Hematopoietic multipotent progenitor cell treated with erythropoietin and hydrocortisone succinate and interleukin-3 and kit ligand, for 17 days (in vitro differentiated cells): ENCODE measurements around the gene FGD4.

ENCODE experiments used
- DNase-seq: peaks from one replicate; pipeline ENCODE4 v3.0.0-alpha.2; 2015; ENCODE audit warnings: low spot score

The FGD4 gene

DNA sequence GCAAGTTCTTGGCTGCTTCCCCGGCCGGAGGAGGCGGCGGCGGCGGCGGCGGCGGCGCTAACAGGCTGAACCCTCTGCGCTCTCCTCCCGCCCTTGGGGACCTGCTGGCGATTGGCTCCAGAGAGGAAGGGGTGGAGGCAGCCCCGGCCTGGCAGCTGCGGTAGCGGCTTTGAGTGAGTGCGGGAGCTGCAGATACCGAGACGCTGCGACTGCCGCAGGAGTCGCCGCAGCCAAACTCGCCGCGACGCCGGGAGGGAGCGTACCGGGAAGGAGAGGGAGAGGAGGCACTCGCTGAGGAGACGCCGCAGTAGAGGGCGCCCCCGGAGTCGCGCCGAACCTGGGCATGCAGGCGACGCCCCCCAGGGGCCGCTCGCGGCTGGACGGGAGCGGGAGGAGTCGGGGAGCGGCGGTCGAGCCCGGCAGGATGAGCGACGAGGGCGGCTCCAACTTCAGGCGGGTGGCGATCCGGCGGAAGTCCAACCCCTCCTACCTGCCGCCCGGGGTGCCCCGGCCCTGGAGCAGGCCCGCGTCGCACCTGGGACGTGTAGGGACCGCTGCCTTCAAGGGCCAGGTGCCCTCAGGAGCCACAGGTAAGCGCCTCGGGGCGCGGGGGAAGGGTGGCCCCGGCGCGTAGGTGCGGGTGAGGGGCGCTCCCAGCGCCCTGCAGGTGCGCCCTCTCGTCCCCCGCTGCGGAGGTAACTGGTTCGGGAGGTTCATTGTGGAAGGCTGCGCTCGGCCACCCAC, at the start of gene FGD4:
Gene FGD4 (plus strand): TSS at position 189 of the 744 bp plus-strand sequence.
- peak; percentile 62 for DNase-seq

DNA sequence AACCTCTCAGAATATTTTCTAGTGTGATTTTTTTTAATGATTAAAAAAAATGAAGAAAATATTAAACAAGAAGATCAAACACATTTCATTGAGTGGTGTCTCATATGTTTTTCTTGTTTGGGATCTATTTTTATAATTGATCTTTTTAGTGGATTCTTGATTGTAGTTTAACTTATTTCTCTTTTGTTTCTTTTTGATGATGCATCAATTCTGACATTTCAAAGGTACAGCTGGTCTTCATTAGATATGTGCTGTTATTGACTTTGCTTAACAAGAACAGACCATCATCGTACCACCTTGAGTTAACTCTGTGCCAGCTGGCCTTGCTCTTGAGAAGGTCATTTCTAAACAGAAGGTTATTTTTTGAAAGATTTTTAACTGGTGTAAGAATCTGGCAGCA, 45.8 kb upstream of the FGD4 start:
- no peak for DNase-seq

DNA sequence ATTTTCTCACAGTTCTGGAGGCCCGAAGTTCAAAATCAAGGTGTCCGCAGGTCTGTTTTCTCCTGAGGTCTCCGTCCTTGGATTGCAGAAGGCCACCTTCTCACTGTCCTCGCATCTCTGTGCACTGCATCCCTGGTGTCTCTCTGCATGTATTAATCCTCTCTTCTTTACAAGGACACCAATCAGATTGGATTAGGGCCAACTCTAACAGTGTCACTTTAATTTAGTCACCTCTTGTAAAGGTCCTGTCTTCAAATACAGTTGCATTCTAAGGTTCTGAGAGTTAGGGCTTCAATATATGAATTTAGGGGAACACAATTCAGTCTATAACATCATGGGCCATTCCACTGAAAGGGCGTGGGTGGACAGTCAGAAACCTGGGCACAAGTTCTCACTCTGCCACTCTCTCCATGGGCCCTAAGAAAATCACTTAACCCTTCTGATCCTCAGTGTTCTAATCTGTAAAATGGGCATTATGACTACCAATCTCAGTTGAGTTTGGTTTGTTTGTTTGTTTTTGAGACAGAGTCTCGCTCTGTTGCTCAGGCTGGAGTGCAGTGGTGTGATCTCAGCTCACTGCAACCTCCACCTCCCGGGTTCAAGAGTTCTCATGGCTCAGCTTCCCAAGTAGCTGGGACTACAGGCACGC, 41.6 kb upstream of the FGD4 start:
- DNase-seq = no peak

DNA sequence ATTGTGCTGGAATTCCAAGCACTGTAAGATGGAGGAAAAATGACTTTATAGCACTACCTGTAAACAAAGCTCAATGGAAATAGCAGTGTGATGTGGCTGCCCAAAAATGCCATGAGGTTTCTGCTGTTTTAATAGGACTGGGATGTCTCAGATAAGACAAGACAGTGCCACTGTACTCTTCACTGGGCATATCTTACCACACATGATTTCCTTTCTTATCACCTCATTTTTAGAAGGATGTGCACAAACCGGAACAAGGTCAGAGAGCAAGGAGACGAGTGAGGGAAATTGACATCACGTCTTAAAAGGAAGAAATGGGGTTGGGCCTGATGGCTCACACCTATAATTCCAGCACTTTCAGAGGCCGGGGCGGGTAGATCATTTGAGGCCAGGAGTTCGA, 38.4 kb upstream of the FGD4 start:
- no peak for DNase-seq

GRCh38 chr12:32362892-32363291, 36.5 kb upstream of the FGD4 start:
- DNase-seq = no peak

GRCh38 chr12:32365473-32366064, 33.8 kb upstream of the FGD4 start:
- DNase-seq = peak; percentile 58

- no peak for DNase-seq
These were observed 32.6 kb upstream of the FGD4 start for GRCh38 chr12:32366714-32367113.

GRCh38 chr12:32367381-32367780, 32.0 kb upstream of the FGD4 start:
- no peak for DNase-seq

- no peak for DNase-seq
These were observed 30.2 kb upstream of the FGD4 start for GRCh38 chr12:32369202-32369601.

GRCh38 chr12:32377344-32378055, 21.9 kb upstream of the FGD4 start:
- DNase-seq = no peak

DNA sequence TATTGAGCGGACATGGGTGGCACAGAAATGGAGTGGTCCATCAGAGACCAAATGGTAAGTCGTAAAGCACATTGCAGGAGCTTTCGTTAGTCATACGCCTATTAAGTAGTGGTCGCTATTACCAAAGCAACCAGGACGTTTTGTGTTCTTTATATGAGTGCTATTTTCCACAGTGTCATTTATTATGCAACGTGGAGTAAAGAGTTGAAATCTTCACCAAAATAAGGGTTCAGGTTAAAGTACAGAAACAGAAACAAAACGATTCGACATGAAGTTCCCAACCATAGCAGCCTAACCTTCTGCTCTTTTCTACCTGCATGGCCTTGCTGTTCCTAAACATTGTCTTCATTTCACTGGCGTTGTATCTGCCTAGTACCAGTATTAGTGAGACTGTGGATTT, 20.1 kb upstream of the FGD4 start:
- no peak for DNase-seq

GRCh38 chr12:32379667-32380066, 19.7 kb upstream of the FGD4 start:
- no peak for DNase-seq

DNA sequence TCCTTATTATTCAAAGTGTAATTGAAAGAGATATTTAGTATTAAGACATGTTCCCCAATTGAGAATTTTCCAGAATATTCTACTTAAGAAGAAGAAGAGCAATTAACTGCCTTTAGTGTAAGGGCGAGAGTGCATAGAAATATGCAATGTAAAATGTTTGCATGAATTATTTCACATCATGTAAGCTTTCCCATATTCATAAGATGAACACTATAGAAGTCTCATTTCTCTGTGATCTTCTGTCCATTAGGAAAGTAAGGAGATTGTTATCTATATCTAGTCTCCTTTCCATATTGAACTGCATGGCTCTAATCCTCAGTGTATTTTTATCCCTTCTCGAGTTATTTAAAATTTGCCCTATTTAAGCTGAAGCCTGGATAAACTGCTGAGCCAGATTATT, 17.1 kb upstream of the FGD4 start:
- DNase-seq = no peak

DNA sequence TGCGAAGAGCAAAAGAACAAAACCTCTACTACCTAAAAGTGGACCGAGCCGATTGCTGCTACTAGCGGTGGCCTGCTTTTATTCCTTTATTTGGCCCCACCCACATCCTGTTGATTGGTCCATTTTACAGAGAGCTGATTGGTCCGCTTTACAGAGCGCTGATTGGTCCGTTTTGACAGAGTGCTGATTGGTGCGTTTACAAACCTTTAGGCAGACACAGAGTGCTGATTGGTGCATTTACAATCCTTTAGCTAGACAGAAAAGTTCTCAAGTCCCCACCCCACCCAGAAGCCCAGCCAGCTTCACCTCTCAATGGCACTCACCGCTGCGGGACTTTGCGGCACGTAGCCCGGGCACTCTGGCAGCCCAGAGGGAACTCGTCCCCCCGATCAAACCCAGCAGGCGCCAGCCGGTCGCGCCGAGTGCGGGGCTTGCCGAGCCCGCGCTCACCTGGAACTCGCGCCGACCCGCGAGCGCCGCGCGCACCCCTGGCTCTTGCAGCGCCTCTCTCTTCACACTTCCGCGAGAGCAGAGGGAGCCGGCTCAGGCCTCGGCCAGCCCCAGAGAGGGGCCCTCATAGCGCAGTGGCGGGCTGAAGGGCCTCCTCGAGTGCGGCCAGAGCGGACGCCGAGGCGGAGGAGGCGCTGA, 8.7 kb upstream of the FGD4 start:
- DNase-seq = no peak

GRCh38 chr12:32395026-32395425, 4.3 kb upstream of the FGD4 start:
- DNase-seq = no peak

- DNase-seq = no peak
These were observed 1.7 kb upstream of the FGD4 start for GRCh38 chr12:32397696-32398095.

- DNase-seq = no peak
These were observed 1.2 kb upstream of the FGD4 start for GRCh38 chr12:32398181-32398580.

DNA sequence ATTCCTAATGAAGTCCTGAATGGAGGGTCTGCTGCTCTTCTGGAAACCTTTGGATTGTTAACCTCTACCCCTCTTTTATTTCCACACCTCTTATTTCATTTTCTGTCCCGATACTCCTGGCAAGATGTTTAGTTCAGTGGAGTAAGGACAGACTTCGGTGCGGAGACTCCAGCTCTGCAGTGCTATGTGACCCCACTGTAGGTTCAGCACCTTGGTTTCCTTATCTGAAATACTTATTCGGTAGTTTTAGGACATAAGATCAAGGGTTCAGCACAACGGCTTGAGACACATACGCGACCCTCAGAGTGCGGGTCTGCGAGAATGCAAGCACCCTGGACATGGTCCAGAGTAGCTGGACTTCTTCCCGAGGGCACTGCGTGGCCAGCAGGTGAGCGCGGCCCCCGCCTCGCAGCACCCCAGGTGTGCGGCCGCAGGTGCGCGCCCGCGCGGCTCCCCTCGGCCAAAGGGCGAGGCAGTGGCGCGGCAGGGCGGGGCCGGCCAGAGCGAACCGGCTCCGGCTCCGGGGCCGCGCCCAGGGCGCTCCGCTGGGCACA, 465 bp upstream of the FGD4 start:
- no peak for DNase-seq

- no peak for DNase-seq
These were observed 835 bp downstream of the FGD4 start for GRCh38 chr12:32400114-32400672.

DNA sequence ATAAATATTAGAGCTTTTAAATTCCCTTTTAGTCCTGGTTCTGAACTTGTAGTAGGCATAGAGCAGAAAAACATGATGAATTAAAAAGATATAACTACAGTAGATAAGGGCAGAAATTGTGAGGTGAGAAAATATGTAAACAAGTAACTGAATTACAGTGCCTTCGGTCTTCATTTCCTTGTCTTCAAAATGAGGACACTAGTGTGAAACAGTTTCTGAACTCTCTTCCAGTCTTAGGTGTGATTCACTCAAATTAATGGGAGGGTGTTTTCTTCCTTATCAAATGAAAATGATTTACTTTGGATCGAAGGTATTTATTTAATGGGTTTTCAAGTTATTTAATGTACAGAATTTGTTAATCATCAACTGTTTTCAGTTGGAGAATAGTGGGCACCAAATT, 1.5 kb downstream of the FGD4 start:
- DNase-seq = no peak

DNA sequence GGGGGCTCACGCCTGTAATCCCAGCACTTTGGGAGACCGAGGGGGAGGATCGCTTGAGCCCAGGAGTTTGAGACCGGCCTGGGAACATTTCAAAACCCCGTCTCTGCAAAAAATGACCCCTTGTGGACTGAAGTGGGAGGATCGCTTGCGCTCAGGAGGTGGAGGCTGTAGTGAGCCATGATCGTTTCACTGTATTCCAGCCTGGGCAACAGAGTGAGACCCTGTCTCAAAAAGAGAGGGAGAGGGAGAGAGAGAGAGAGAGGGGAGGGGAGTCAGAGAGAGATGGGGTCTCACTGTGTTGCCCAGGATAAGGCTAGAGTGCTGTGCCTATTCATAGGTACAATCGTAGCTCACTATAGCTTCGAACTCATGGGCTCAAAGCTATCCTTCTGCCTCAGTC, 2.8 kb downstream of the FGD4 start:
- no peak for DNase-seq

DNA sequence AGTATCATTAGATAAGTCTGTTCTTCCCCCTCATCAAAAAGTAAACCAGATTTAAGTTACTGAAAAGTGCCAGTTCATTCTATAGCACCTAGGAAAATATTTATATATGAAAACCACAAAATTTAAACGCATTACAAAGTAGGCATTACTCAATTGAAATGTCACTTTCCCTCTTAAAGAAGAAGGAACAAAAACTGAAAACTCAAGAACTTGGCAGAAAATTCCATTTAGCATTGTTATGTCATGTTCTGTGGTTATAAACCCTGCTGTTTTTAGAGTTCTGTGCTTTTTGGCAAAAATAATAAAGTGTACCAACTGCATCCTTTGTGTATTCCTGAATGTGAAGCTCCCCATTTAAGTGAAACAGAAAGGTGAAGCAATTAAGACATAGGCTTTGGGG, 3.6 kb downstream of the FGD4 start:
- DNase-seq = no peak
